DND-41 (cell line): ENCODE measurements around the gene NCAPH2.

Experiments
- ATAC-seq: fragments of 200-7000 bp; cut with Tn5 transposase; 3 replicates; pipeline ENCODE4 v1.9.1; 2021; ENCODE audit warnings: low read depth; ENCODE audit not compliant: insufficient read depth
- DNase-seq: peaks from one replicate; pipeline ENCODE4 v3.0.0-alpha.2; 2020
- H2AFZ ChIP-seq: 2 replicates; pipeline ENCODE4 v1.6.0; 2012; ENCODE audit warnings: low read depth, low read length
- H3K27ac ChIP-seq: 2 replicates; pipeline ENCODE4 v1.5.1; 2012; ENCODE audit warnings: low read length, inconsistent platforms
- H3K27me3 ChIP-seq: fragments of 200-600 bp; sonication (generic); 2 replicates; pipeline ENCODE4 v1.6.0; 2012; ENCODE audit warnings: low read length, mild to moderate bottlenecking, inconsistent platforms; ENCODE audit not compliant: insufficient read depth, poor library complexity
- H3K36me3 ChIP-seq: 2 replicates; pipeline ENCODE4 v1.5.1; 2012; ENCODE audit warnings: low read length, inconsistent platforms; ENCODE audit not compliant: insufficient read depth
- H3K4me1 ChIP-seq: 2 replicates; pipeline ENCODE4 v1.5.1; 2012; ENCODE audit warnings: mild to moderate bottlenecking, low read length; ENCODE audit not compliant: insufficient read depth
- H3K4me2 ChIP-seq: 2 replicates; pipeline ENCODE4 v1.6.0; 2012; ENCODE audit warnings: mild to moderate bottlenecking, moderate library complexity, low read length, inconsistent platforms; ENCODE audit not compliant: insufficient read depth
- H3K4me3 ChIP-seq, 2 experiments: fragments of 200-600 bp in 1 of 2; shearing (Covaris generic) in 1 of 2; 2 replicates each; pipeline ENCODE4 v1.5.1; 2012 to 2016; ENCODE audit warnings: inconsistent platforms in 2 of 2, low read length in 2 of 2, mild to moderate bottlenecking in 2 of 2, low read depth in 1 of 2, moderate library complexity in 1 of 2
- H3K79me2 ChIP-seq: 2 replicates; pipeline ENCODE4 v1.6.0; 2012; ENCODE audit warnings: low read length, inconsistent platforms; ENCODE audit not compliant: insufficient read depth
- H3K9ac ChIP-seq: 2 replicates; pipeline ENCODE4 v1.6.0; 2012; ENCODE audit warnings: low read depth, mild to moderate bottlenecking, inconsistent platforms, low read length, moderate library complexity
- H3K9me3 ChIP-seq: 2 replicates; pipeline ENCODE4 v1.5.1; 2012; ENCODE audit warnings: low read length, moderate library complexity, mild to moderate bottlenecking, inconsistent platforms; ENCODE audit not compliant: insufficient read depth, severe bottlenecking
- H4K20me1 ChIP-seq: 2 replicates; pipeline ENCODE4 v1.6.0; 2012; ENCODE audit warnings: low read length; ENCODE audit not compliant: insufficient read depth
- EZH2 ChIP-seq: IDR thresholded peaks from 3 replicates; pipeline ENCODE4 v1.6.1; 2012; ENCODE audit warnings: borderline replicate concordance, low read depth, mild to moderate bottlenecking, moderate library complexity, low read length, inconsistent platforms; ENCODE audit not compliant: severe bottlenecking
- TF ChIP-seq, protein P1 (sequence below): IDR thresholded peaks from 2 replicates; pipeline ENCODE4 v1.5.1; 2012; ENCODE audit warnings: borderline replicate concordance, low read length, moderate library complexity, mild to moderate bottlenecking; ENCODE audit not compliant: poor library complexity, severe bottlenecking; ENCODE audit errors: extremely low read depth

Gene NCAPH2

GRCh38 chr22:50460938-50461337 is 47.1 kb upstream of the NCAPH2 start:
- H3K9ac ChIP-seq = no peak overlapping the region
- DNase-seq (no peak), ATAC-seq (no peak)
- H3K4me1 ChIP-seq = no peaks in the 10 kb centered on the region
- peaks cover 21% of the 10 kb centered on the region for H3K79me2 ChIP-seq
- no peak overlapping the region for H2AFZ ChIP-seq
- H3K9me3 ChIP-seq = no peaks in the 10 kb centered on the region
- H3K36me3 ChIP-seq = peaks cover 98% of the 10 kb centered on the region
- H3K27me3 ChIP-seq = no peaks in the 10 kb centered on the region
- TF ChIP-seq, protein P1, sequence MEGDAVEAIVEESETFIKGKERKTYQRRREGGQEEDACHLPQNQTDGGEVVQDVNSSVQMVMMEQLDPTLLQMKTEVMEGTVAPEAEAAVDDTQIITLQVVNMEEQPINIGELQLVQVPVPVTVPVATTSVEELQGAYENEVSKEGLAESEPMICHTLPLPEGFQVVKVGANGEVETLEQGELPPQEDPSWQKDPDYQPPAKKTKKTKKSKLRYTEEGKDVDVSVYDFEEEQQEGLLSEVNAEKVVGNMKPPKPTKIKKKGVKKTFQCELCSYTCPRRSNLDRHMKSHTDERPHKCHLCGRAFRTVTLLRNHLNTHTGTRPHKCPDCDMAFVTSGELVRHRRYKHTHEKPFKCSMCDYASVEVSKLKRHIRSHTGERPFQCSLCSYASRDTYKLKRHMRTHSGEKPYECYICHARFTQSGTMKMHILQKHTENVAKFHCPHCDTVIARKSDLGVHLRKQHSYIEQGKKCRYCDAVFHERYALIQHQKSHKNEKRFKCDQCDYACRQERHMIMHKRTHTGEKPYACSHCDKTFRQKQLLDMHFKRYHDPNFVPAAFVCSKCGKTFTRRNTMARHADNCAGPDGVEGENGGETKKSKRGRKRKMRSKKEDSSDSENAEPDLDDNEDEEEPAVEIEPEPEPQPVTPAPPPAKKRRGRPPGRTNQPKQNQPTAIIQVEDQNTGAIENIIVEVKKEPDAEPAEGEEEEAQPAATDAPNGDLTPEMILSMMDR = no peak
- TF ChIP-seq EZH2 = no peak
- no peak overlapping the region for H3K27ac ChIP-seq
- peaks cover 88% of the 10 kb centered on the region for H4K20me1 ChIP-seq
- no peak overlapping the region for H3K4me3 ChIP-seq
- H3K4me2 ChIP-seq = no peak overlapping the region

DNA sequence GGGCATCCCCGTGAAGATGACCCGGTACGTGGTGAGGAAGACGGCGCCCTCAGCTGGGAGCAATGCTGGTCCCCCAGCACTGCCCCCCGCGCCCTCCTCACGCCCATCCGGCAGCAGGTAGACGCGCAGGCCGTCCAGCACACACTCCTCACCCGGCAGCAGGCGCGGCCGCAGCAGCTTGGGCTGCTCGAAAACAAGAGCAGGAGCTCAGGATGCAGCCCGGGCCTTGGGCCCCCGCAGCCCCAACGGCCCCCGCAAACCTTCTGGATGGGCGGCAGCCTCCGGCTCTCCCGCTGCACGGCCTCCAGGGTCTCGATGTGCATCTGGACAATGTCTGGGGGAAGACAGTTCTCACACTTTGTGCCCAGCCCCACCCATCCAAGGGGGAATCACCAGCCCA is 46.5 kb upstream of the NCAPH2 start:
- Histone ChIP-seq H3K27me3 (no peaks in the 10 kb centered on the region), H3K9me3 (no peaks in the 10 kb centered on the region), H3K36me3 (peaks cover 98% of the 10 kb centered on the region), H3K4me3 (no peak overlapping the region), H3K79me2 (peaks cover 27% of the 10 kb centered on the region), H4K20me1 (peaks cover 92% of the 10 kb centered on the region), H3K4me2 (no peak overlapping the region), H3K9ac (no peak overlapping the region), H2AFZ (no peak overlapping the region), H3K27ac (no peak overlapping the region), H3K4me1 (no peaks in the 10 kb centered on the region)
- ATAC-seq (no peak), DNase-seq (no peak)
- no peak for TF ChIP-seq EZH2
- TF ChIP-seq, protein P1 = no peak

DNA sequence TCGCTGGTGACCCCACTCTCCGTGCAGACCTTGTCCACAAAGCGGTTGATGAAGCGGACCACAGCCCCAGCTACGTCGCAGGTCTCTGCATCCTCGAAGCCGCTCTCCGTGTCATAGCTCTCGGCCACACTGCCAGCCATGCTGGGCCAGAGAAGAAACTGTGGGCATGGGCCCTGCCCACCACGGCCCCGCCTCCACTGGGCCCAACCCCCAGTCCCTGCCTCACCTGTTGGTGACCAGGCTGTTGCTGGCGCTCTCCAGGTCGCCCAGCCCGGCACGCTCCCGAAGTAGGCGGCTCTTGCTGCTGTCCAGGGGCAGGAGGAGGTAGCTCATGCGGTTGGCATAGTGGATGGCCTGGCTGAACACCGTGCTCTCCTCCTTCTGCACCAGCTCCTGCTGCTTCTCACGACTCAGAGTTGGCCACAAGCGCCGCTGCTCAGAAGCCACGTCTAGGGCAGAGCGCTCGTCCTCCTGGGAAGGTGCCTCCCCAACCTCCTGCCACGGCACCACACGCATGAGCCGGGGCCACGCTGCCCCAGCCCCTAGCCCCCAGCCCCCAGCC is 46.0 kb upstream of the NCAPH2 start:
- Histone ChIP-seq H3K4me1 (no peaks in the 10 kb centered on the region), H4K20me1 (peaks cover 92% of the 10 kb centered on the region), H3K79me2 (peaks cover 31% of the 10 kb centered on the region), H3K4me2 (no peak overlapping the region), H3K9ac (no peak overlapping the region), H2AFZ (no peak overlapping the region), H3K27me3 (no peaks in the 10 kb centered on the region), H3K9me3 (no peaks in the 10 kb centered on the region), H3K27ac (no peak overlapping the region), H3K36me3 (peaks cover 98% of the 10 kb centered on the region), H3K4me3 (no peak overlapping the region)
- ATAC-seq (no peak), DNase-seq (no peak)
- TF ChIP-seq, protein P1 = no peak
- no peak for TF ChIP-seq EZH2
